HepG2 (cell line): ENCODE data around the gene CARMIL1. TPM values are rescaled to one million over a fixed set of nuclear protein-coding genes. Genes with fewer than 3 reads are reported as not detected.

Experiments used
- CENPT ChIP-seq: sonication (generic); formaldehyde crosslinking; IDR thresholded peaks from 2 replicates; pipeline ENCODE4 v1.8.0; 2022; ENCODE audit warnings: low read depth, mild to moderate bottlenecking, moderate library complexity, missing genetic modification reagents
- DBP ChIP-seq: sonication (generic); formaldehyde crosslinking; IDR thresholded peaks from 2 replicates; pipeline ENCODE4 v1.4.0; 2020; ENCODE audit warnings: missing genetic modification reagents; ENCODE audit errors: not compliant biosample characterization
- DNMT3B ChIP-seq: conservative IDR thresholded peaks from 2 replicates; pipeline ENCODE4 v1.6.1; 2016; ENCODE audit warnings: missing biosample characterization, control low read depth
- DRAP1 ChIP-seq: IDR thresholded peaks from 2 replicates; pipeline ENCODE4 v1.6.1; 2016; ENCODE audit warnings: missing genetic modification reagents, missing compliant biosample characterization
- HNRNPH1 ChIP-seq: fragments of 200-400 bp; formaldehyde crosslinking; optimal IDR thresholded peaks from 2 replicates; pipeline ENCODE3; 2017; ENCODE audit warnings: mild to moderate bottlenecking, low read depth, low read length
- MAZ ChIP-seq, 2 experiments: sonication (generic) in 1 of 2; formaldehyde crosslinking in 1 of 2; IDR thresholded peaks; 2 replicates each; pipeline versions ENCODE4 v1.5.0 to v1.6.1; 2012 to 2020; ENCODE audit warnings: low read depth in 2 of 2, mild to moderate bottlenecking in 2 of 2, borderline replicate concordance in 1 of 2, improper control_type of control experiment in 1 of 2, low read length in 1 of 2, missing genetic modification reagents in 1 of 2, moderate library complexity in 1 of 2
- TFDP1 ChIP-seq: IDR thresholded peaks from 2 replicates; pipeline ENCODE4 v1.6.1; 2016; ENCODE audit warnings: missing compliant biosample characterization, missing genetic modification reagents, borderline replicate concordance
- ZBTB14 ChIP-seq: sonication (generic); formaldehyde crosslinking; IDR thresholded peaks from 2 replicates; pipeline ENCODE4 v1.4.0; 2020; ENCODE audit warnings: missing genetic modification reagents
- ZBTB49 ChIP-seq: sonication (generic); formaldehyde crosslinking; IDR thresholded peaks from 2 replicates; pipeline ENCODE4 v1.4.0; 2020; ENCODE audit warnings: missing genetic modification reagents, borderline replicate concordance
- ZFP36L2 ChIP-seq: sonication (generic); formaldehyde crosslinking; IDR thresholded peaks from 2 replicates; pipeline ENCODE4 v1.4.0; 2020; ENCODE audit warnings: missing genetic modification reagents
- ZNF180 ChIP-seq: sonication (generic); formaldehyde crosslinking; IDR thresholded peaks from 2 replicates; pipeline ENCODE4 v1.4.0; 2020; ENCODE audit warnings: low read depth, missing genetic modification reagents, borderline replicate concordance
- ZNF329 ChIP-seq: sonication (generic); formaldehyde crosslinking; IDR thresholded peaks from 2 replicates; pipeline ENCODE4 v1.9.0; 2021; ENCODE audit warnings: low read depth, mild to moderate bottlenecking, missing genetic modification reagents
- ZNF407 ChIP-seq: sonication (generic); formaldehyde crosslinking; IDR thresholded peaks from one replicate; pipeline ENCODE4 v1.5.1; 2020; ENCODE audit warnings: mild to moderate bottlenecking, missing genetic modification reagents; ENCODE audit errors: not compliant biosample characterization
- polyA plus RNA-seq, 8 experiments: library from polyadenylated mRNA; depleted of rRNA in 3 of 8; stranded (reverse) in 7 of 8; unstranded in 1 of 8; fragments of >200 nt; fragmentation: Illumina TruSeq in 4 of 8; extraction: Trizol in 4 of 8; gene quantifications; 2 replicates each; pipeline versions ENCODE4 v1.2.1 to v1.2.3, GENCODE V29; 2011 to 2016; ENCODE audit warnings: low read depth in 4 of 8, missing spikeins in 1 of 8, mixed read lengths in 1 of 8; ENCODE audit not compliant: insufficient read depth in 1 of 8
- total RNA-seq, 5 experiments: library from RNA; depleted of rRNA; stranded (reverse); fragments of >200 nt; fragmentation: Illumina TruSeq; extraction: Trizol; gene quantifications; 2 replicates each; pipeline ENCODE4 v1.2.3, GENCODE V29; 2016; ENCODE audit warnings: low read depth in 1 of 5

CARMIL1 gene
- total and polyA plus RNA-seq, 2 of the 13 experiments (the other 11 are each of a cell fraction or from before 2014, with no cell fraction given) = 1.8 to 2.6 TPM

- TF ChIP-seq ZNF407 (peak; percentile 95), ZFP36L2 (CRISPR knock-in tag) (peak; percentile 94), DNMT3B (CRISPR knock-in tag) (peak; percentile 99), DBP (CRISPR knock-in tag) (peak; percentile 97), MAZ (IDR thresholded peaks at IDR 0.05; ENCODE audit: borderline replicate concordance, low read depth, low read length) (0 out of 2 replicates have a peak, but pooled peaks have one; percentile 48), MAZ (CRISPR knock-in tag; IDR thresholded peaks at IDR 0.05; ENCODE audit: low read depth) (peak; percentile 97), DRAP1 (CRISPR knock-in tag) (peak; percentile 59; the same call in 1 of the 2 replicates), HNRNPH1 (no peak), CENPT (CRISPR knock-in tag) (no peak), ZNF180 (CRISPR knock-in tag) (no peak), ZBTB14 (CRISPR knock-in tag) (peak; percentile 55; the same call in 1 of the 2 replicates), ZBTB49 (CRISPR knock-in tag) (peak; percentile 97), ZNF329 (CRISPR knock-in tag) (peak; percentile 91; the same call in 1 of the 2 replicates), TFDP1 (CRISPR knock-in tag) (peak; percentile 60; the same call in 1 of the 2 replicates)
These were observed 372.9 kb downstream of the CARMIL1 start, which contains the start of gene SCGN (continued) for GRCh38 chr6:25652007-25652515.
